ENCODE data around the gene MRPS22. TPM values are rescaled to one million over a fixed set of nuclear protein-coding genes. Genes with fewer than 3 reads are reported as not detected.

Gene MRPS22
- total RNA-seq, 1 experiment from 2014 or later = 45.7 TPM

DNA sequence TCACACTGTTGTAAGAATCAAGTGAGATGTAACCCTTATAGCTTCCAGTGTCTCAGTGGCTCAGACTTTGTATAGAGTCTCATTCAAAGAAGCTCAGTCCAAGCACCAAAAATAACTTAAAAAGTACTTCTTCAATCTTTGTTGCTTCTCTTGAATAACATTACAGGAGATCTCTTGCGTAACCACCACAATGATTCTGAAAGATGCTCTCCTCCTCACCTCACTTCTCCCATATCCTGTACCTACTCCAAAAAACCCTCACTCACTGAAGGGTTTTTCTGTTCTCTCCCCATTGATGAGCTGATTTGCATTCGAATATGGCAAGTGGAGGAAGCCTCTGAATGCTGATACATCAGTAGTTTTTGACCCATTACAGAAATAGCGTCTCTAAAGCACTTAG is 39.4 kb upstream of the MRPS22 start:
- no peaks in the 10 kb centered on the region for H3K4me1 ChIP-seq (ENCODE audit: insufficient read depth, low read length)
- no CpG with 5 or more reads among the region's 3 CpGs for WGBS (ENCODE audit: extremely low coverage, insufficient read length, low lambda C conversion rate)
- H4K5ac ChIP-seq (ENCODE audit: insufficient read length, low read depth, low read length) = no peak overlapping the region
- H3K56ac ChIP-seq (ENCODE audit: insufficient read length, low read depth, low read length) = no peak overlapping the region
- H3K4me2 ChIP-seq (ENCODE audit: insufficient read depth, insufficient read length, low read length) = no peak overlapping the region
- H3K23ac ChIP-seq (ENCODE audit: insufficient read length, low read depth, low read length) = no peak overlapping the region
- H2BK20ac ChIP-seq (ENCODE audit: low read depth, low read length, poor library complexity, severe bottlenecking) = no peak overlapping the region
- no peak overlapping the region for H2BK12ac ChIP-seq (ENCODE audit: insufficient read length, low read depth, low read length)
- no peak overlapping the region for H3K27ac Mint-ChIP-seq
- no peaks in the 10 kb centered on the region for H3K36me3 Mint-ChIP-seq (ENCODE audit: insufficient read depth in 1 of 3, low read depth in 3 of 3)
- no peaks in the 10 kb centered on the region for H3K23me2 ChIP-seq (ENCODE audit: insufficient read length, low read depth, low read length, poor library complexity, severe bottlenecking)
- no peak for TF ChIP-seq CTCF (conservative IDR thresholded peaks at IDR 0.05)
- no peak overlapping the region for H3T11ph ChIP-seq (ENCODE audit: low read length)
- no peak overlapping the region for H4K91ac ChIP-seq (ENCODE audit: insufficient read length, low read depth, low read length)
- no peak for DNase-seq
- no peak overlapping the region for H2AK5ac ChIP-seq (ENCODE audit: insufficient read length, low read length)
- H3K27me3 Mint-ChIP-seq (ENCODE audit: low read depth) = no peaks in the 10 kb centered on the region; the same call in 1 of the 2 replicates
- H3K79me1 ChIP-seq (ENCODE audit: insufficient read depth, low read depth, low read length, poor library complexity, severe bottlenecking) = no peaks in the 10 kb centered on the region
- no peak overlapping the region for H2BK5ac ChIP-seq (ENCODE audit: insufficient read length, low read length)
- no peak overlapping the region for H3K14ac ChIP-seq (ENCODE audit: insufficient read depth, low read length)
- no peaks in the 10 kb centered on the region for H3K79me2 ChIP-seq (ENCODE audit: insufficient read depth, low read length)
- no peak overlapping the region for H2BK15ac ChIP-seq (ENCODE audit: low read depth, low read length)
- no peaks in the 10 kb centered on the region for H3K9me3 ChIP-seq (ENCODE audit: control insufficient read depth, low read depth, low read length)
- no peaks in the 10 kb centered on the region for H3K27me3 ChIP-seq (ENCODE audit: insufficient read depth, low read length)
- no peaks in the 10 kb centered on the region for H4K20me1 ChIP-seq (ENCODE audit: control insufficient read depth, insufficient read depth, insufficient read length)
- no peak overlapping the region for H3K4ac ChIP-seq (ENCODE audit: low read depth, low read length)
- no peaks in the 10 kb centered on the region for H3K9me3 Mint-ChIP-seq
- no peak overlapping the region for H4K8ac ChIP-seq (replicated peaks; ENCODE audit: insufficient read length, low read depth, low read length)
- H3K9ac ChIP-seq (ENCODE audit: extremely low read depth, insufficient read length, low read length) = no peak overlapping the region
- H2BK120ac ChIP-seq (ENCODE audit: low read depth, low read length, poor library complexity, severe bottlenecking) = no peak overlapping the region
- peaks cover 13 to 17% of the 10 kb centered on the region in 2 experiments for H3K4me1 Mint-ChIP-seq
- no peak overlapping the region for H3K27ac ChIP-seq (ENCODE audit: insufficient read length, low read depth, low read length)
- no peak overlapping the region for H2AFZ ChIP-seq (ENCODE audit: low read length)
- H3K18ac ChIP-seq (ENCODE audit: insufficient read length, low read depth, low read length) = no peak overlapping the region
- no peak overlapping the region for H3K4me3 Mint-ChIP-seq

All from H9 (cell line).